Stimulated activated CD4-positive, alpha-beta T cell treated with anti-CD3 and anti-CD28 coated beads, Interleukin-4, amount 100 ng/mL, for 24 hours (primary cell): ENCODE data around the gene RPL22.

ENCODE experiments used
- DNase-seq: peaks from one replicate; pipeline ENCODE4 v3.0.0-alpha.2; 2020

RPL22 gene

DNA sequence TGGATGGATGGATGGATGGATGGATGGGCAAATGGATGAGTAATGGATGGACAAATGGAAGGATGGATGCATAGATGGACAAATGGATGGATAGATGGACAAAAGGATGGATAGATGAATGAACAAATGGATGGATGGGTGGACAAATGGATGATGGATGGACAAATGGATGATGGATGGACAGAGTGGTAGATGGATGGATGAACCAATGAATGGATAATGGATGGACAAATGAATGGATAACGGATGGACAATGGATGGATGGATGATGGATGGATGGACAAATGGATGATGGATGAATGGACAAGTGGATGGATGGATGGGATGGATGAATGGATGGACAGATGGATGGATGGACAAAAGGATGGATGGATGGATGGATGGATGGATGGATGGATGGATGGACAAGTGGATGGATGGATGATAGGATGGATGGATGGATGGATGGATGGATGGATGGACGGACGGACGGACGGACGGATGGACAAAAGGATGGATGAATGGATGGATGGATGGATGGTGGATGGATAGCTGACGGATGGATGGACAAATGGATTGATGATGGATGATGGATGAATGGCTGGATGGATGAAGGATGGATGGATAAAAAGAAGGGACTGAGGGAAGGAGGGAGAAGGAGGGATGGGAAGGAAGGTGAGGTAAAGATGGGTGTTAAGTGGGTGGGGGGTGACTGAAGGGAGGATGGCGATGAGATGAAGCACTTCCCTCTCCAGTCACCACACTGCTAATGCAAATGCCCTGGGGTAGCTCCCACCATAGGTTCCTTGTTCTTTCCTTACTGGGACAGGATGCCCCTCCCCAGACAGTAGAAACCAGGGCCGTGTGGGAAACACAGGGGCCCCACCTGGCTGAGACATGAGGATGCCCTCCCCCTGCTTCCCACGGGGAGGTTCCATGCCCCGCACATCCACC, 49.1 kb downstream of the RPL22 start:
- no peak for DNase-seq

DNA sequence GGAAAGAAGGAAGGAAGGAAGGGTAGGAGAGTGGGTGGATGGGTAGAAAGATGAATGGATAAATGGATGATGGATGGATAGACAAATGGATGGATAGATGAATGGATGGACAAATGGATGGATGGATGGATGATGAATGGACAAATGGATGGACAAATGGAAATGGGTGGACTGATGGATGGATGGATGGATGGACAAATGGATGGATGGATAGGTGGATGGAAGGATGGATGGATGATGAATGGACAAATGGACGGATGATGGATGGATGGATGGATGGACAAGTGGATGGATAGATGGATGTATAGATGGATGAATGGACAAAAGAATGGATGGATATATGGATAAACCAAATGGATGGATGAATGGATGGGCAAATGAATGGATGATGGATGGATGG, 49.8 kb downstream of the RPL22 start:
- DNase-seq, result no peak

DNA sequence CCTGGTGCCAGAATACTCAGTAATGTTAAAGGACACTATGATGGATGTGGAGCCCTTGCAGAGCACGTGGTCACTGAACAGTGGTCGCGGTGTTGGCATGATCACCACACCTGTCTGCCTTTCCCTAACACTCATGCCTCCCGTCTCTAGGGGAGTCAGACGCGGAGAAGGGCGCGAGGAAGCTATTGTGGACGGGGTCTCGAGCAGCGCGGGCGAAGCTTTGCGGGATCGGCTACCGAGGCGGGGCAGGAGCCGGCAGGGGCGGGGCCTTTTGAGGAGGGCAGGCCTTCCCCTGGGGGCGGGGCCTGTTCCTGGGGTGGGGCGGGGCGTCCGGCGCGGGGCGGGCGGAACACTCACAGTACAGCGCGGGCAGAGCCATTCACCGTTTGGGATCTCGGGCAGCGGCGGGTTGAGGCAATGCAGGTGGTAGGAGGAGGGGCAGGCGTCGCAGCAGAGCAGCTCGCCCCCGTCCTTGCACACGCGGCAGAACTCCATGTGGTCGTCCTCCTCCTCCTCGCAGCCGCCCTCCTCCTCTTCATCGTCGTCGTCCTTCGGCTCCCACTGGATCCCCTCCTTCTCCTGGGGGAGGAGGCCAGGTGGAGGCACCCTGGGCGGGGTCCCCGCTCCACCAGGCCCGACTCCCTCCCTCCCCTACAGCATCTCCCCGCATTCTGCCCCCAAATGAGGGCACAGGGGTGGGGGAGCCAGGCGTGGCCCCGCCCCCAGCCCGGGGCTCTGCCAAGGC, 50.7 kb downstream of the RPL22 start:
- DNase-seq, result peak; percentile 66

DNA sequence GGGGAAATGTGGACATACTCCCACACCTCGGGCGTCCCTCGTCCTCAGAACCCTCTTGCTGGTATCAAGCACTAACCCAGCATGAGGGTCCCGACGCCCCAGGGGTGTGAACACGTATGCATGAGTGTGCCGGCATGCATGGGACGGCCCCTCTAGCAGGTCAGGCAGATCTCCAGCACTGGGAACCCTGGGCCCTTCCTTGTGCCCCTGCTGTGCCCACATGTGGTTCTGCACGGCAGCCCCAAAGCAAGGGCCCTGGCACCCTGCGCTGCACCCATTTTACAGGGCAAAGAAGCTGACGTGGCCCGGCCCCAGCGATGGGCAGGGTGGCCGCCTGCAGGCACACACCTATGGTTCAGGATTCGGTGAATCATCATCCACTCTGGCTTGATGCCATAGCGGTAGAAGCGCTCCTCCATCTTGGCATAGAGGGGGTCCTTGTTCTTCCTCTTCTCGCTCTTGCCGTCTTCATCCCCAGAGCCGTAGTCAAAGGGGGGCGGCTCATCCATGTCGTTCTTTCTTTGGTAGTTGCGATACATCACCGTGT, 53.5 kb downstream of the RPL22 start:
- no peak for DNase-seq

DNA sequence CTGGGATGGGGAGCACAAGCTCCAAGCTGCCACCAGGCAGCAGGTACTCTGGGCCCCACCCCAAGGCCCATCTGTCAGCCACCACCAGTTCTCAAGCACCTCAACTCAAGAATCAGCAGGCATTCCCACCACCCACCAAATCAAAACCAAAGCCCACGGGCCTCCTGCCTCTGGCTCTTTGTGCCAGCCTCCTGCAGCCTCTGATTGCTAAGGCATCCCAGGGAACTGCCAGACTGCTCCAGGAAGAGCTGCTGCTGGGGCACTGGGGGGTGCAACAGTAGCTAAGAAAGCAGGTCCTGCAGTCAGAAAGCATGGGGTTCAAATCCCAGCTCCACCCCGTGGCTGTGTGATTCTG, 54.0 kb downstream of the RPL22 start:
- no peak for DNase-seq

DNA sequence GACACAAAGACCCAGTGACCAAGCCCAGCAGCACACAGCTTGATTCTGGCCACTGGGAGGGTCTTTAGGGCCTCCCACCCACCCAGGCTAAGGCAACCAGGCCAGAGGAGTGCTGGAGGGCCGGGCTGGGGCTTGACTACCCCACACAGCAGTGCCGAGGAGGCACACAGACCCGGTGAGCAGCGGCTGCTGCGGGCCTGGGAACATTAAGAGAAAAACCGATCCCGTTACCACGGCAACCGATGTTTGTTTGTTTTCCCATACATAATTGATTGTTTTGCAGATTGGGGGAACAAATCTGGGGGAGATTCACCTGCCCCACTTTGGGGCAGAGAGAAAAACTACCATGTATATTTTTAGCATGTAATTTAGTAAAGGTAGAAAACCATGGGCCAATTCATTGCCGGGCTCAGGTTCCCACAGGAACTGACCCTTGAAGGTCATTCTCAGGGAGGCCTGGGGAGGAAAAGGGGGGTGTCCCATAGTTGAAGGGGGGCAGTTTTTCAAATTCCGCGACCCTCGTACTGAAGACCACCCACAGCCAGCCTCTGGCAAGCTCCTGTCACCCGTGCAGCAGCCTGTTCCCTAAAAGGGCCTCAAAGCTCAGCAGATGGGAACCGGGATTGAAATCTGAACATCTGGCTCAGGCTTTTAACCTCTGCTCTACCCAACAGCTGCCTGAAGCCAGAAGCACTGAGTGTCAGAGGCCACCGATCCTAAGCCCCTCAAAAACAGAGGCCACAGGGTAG, 54.6 kb downstream of the RPL22 start:
- no peak for DNase-seq

DNA sequence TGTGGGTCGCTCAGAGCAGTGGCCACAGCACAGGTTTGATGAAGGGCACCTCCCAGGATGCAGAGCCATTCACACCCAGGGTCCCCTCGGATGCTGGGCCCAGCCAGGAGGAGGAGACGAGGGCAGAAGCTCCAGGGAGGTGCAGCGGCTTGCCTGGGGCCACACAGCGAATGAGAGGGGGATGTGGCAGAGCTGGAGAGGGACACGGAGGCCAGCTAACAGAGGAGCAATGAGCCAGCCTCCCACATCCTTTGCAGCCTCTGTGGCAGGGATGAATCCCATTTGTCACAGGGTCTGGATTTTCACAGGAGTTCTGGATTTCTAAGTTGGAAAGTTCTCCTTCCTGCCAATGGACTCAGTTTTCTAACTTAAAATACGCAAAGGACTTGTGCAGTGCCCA, 55.2 kb downstream of the RPL22 start:
- DNase-seq, result no peak

DNA sequence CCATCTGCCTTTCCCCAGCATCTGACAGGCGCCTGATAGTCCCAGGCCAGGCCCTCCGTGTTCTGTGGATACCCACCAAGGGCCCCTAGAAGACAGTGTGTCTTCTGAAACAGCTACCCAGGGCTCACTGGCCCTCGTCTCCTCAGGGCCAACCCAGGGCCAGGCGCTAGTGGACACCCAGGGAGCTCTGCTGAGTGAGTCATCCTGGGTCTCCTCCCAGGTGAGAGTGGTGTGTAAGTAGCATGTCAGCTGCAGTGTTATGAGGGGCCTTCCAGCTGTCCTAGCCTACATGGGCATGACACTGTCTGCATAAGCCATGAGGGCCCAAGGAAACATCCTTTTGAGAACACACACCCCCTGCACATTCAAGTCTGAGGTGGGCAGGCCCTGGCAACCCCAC, 56.0 kb downstream of the RPL22 start:
- DNase-seq, result no peak

DNA sequence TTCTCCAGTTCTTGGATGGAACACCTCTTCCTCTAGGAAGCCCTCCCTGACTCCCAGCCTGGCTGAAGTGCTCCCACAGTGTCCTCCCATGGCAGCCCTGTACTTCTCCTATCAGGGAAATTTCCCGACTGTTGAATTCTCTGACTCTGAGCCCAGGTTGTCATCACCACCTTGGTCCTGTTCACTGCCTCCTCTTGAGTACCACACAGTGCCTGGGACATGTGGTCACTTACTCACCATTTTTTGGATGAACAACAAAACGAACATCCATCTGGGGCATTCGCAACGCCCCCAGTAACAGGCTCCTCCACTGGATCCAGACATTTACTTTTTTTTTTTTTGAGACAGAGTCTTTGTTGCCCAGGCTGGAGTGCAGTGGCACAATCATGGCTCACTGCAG, 56.7 kb downstream of the RPL22 start:
- DNase-seq, result no peak

DNA sequence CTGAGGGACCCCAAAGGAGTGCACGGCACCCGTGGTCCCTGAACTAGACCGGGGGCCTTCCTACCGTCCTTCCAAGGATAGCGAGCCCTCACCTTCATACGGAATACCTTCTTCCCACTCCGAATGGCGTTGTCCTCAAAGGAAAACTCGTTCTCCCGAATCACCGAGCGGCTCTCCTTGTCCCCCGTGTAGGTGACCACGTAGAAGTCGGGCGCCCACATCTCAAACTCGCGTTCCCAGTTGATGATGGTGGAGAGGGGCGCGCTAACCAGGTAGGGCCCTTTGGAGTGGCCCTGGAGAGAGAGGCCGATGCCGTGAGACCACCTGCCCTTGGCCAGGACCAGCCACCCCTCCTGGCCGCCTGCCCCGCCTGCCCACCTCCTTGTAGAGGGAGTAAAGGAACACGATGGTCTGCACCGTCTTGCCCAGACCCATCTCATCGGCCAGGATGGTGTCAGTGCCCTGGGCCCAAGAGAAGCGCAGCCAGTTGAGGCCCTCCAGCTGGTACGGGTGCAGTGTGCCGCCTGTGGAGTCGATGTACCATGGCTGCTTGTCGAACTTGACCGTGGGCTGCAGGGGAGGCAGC, 57.3 kb downstream of the RPL22 start:
- DNase-seq, result no peak

DNA sequence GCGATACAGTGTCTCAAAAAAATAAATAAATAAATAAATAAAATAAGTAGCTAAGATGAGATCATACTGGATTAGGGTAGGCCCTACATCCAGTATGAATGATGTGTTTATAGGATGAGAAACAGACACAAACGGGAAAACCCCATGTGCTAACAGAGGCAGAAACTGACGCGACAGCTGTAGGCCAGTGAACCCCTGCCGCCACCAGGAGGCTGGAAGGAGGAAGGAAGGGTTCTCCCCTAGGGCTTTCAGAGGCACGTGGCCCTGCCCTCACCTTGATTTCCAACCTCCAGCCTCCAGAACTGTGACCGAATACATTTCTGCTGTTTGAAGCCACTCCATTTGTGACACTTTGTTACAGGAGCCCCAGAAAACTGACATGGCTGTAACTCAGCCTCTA, 57.8 kb downstream of the RPL22 start:
- peak; percentile 18 for DNase-seq

DNA sequence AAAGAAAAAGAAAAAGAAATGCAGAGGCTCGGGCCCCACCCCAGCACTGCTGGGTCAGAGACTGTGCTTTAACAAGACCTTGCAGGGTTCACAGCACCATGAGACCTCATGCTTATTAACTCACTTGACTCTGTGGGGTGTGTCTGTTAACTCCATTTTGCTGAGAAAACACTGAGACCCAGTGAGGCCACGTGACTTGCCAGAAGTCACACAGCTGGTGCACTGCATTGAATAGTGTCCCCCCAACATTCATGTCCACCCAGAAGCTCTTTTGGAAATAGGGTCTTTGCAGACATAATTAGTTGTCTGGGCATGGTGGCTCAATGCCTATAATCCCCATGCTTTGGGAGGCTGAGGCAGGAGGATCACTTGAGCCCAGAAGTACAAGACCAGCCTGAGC, 59.0 kb downstream of the RPL22 start:
- no peak for DNase-seq

DNA sequence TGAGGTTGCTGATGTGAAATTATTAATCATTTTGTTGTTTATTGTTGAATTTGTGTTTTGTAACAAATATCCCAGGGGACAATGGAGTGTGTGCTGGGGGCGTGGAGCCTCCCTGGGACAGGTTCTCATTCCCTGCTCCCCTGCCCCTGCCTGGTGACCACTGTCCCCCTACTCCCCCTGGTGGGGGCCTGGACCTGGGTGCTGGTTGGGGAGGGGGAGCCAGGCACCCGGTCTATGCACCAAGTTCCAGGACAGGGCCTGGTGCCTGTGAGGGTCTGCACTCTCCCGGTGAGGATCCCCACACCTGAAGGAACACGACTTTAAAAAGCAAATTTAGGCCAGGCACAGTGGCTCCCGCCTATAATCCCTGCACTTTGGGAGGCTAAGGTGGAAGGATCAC, 61.6 kb downstream of the RPL22 start:
- no peak for DNase-seq

DNA sequence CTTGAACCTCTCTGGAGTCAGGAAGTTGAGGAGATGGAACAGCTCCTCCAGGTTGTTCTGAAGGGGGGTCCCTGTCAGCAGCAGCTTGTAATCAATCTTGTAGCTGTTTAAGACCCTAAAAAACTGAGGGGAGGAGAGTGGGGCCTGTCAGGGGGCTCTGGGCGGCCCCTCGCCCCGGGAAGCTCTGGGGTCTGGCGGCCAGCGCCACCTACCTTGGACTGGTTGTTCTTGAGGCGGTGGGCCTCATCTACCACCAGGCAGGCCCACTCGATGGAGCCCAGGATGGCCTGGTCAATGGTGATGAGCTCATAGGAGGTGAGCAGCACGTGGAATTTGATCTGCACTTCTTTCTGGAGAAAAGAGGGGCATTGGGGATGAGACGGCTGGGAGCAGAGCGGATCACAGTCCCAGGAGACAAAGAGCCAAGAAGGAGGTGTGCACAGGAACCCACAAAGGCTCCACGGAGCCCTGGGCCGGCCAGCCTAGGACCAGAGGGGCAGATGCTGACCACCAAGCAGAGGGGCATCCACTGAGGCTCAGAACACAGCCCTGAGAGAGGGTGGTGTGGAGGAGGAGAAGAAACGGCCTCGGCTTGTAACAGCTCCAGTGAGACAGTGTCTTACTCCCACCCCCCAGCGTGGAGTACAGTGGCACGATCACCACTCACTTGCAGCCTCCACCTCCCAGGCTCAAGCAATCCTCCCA, 62.7 kb downstream of the RPL22 start:
- no peak for DNase-seq
